Astrocyte (in vitro differentiated cells and primary cell): Measurements from ENCODE around the gene KRT71. TPM values are rescaled to one million over a fixed set of nuclear protein-coding genes. Genes with fewer than 3 reads are reported as not detected.

Experiments used
- DNase-seq: peaks from one replicate; pipeline ENCODE4 v3.0.0-alpha.2; 2010; ENCODE audit warnings: low read depth
- FAIRE-seq: peaks from 2 replicates; lab custom pipeline; 2011; peaks lifted over from hg19 to GRCh38; lab: Jason Lieb, UNC
- H2AFZ ChIP-seq: 2 replicates; pipeline ENCODE4 v1.6.0; 2012; ENCODE audit warnings: low read depth, low read length, inconsistent platforms
- H3K27ac ChIP-seq: 2 replicates; pipeline ENCODE4 v1.5.1; 2011; ENCODE audit warnings: low read depth, low read length, inconsistent platforms
- H3K27me3 ChIP-seq: 2 replicates; pipeline ENCODE4 v1.6.0; 2011; ENCODE audit warnings: low read length, inconsistent platforms; ENCODE audit not compliant: insufficient read depth
- H3K36me3 ChIP-seq: 2 replicates; pipeline ENCODE4 v1.5.1; 2011; ENCODE audit warnings: low read length, inconsistent platforms; ENCODE audit not compliant: insufficient read depth
- H3K4me1 ChIP-seq: 2 replicates; pipeline ENCODE4 v1.5.1; 2011; ENCODE audit warnings: low read length, inconsistent platforms; ENCODE audit not compliant: insufficient read depth
- H3K4me2 ChIP-seq: 2 replicates; pipeline ENCODE4 v1.6.0; 2012; ENCODE audit warnings: low read length, inconsistent platforms
- H3K4me3 ChIP-seq: 2 replicates; pipeline ENCODE4 v1.5.1; 2011; ENCODE audit warnings: low read depth, mild to moderate bottlenecking, low read length, inconsistent platforms; ENCODE audit not compliant: insufficient read depth
- H3K79me2 ChIP-seq: 2 replicates; pipeline ENCODE4 v1.6.0; 2012; ENCODE audit warnings: mild to moderate bottlenecking, low read length, inconsistent platforms; ENCODE audit not compliant: insufficient read depth
- H3K9ac ChIP-seq: 2 replicates; pipeline ENCODE4 v1.6.0; 2012; ENCODE audit warnings: mild to moderate bottlenecking, low read length, inconsistent platforms
- H3K9me3 ChIP-seq: 2 replicates; pipeline ENCODE4 v1.5.1; 2012; ENCODE audit warnings: low read depth, mild to moderate bottlenecking, low read length, inconsistent platforms; ENCODE audit not compliant: insufficient read depth
- H4K20me1 ChIP-seq: 2 replicates; pipeline ENCODE4 v1.6.0; 2012; ENCODE audit warnings: low read length, inconsistent platforms; ENCODE audit not compliant: insufficient read depth
- H3K27ac Mint-ChIP-seq: one replicate; pipeline ENCODE4 v1.8.0; 2021; ENCODE audit warnings: mild to moderate bottlenecking, mixed read lengths; ENCODE audit not compliant: unreplicated experiment
- H3K27me3 Mint-ChIP-seq: one replicate; pipeline ENCODE4 v1.8.0; 2021; ENCODE audit warnings: low read depth, mixed read lengths; ENCODE audit not compliant: unreplicated experiment
- H3K36me3 Mint-ChIP-seq: one replicate; pipeline ENCODE4 v1.8.0; 2021; ENCODE audit warnings: low read depth, mixed read lengths; ENCODE audit not compliant: unreplicated experiment
- H3K4me1 Mint-ChIP-seq: one replicate; pipeline ENCODE4 v1.8.0; 2021; ENCODE audit warnings: low read depth, mixed read lengths; ENCODE audit not compliant: unreplicated experiment
- H3K4me3 Mint-ChIP-seq: one replicate; pipeline ENCODE4 v1.8.0; 2021; ENCODE audit warnings: mild to moderate bottlenecking, moderate library complexity, mixed read lengths; ENCODE audit not compliant: unreplicated experiment
- H3K9me3 Mint-ChIP-seq: one replicate; pipeline ENCODE4 v1.8.0; 2021; ENCODE audit warnings: mild to moderate bottlenecking, mixed read lengths; ENCODE audit not compliant: unreplicated experiment
- CTCF ChIP-seq: IDR thresholded peaks from 2 replicates; pipeline ENCODE4 v1.5.1; 2011; ENCODE audit warnings: low read depth, mild to moderate bottlenecking, inconsistent platforms, low read length, moderate library complexity; ENCODE audit not compliant: insufficient read depth
- EZH2 ChIP-seq: IDR thresholded peaks from 2 replicates; pipeline ENCODE4 v1.6.1; 2012; ENCODE audit warnings: mild to moderate bottlenecking, low read length, inconsistent platforms; ENCODE audit not compliant: insufficient read depth
- total RNA-seq: library from RNA; stranded (reverse); gene quantifications from 2 replicates; pipeline ENCODE4 v1.2.1, GENCODE V29; 2021

KRT71 gene
- total RNA-seq, 1 donor from 2014 or later = not detected

GRCh38 chr12:52518574-52519386 lies 34.2 kb downstream of the KRT71 start:
- Mint-ChIP-seq H3K4me3 (no peak overlapping the region), H3K36me3 (peaks cover 5% of the 10 kb centered on the region), H3K9me3 (no peaks in the 10 kb centered on the region), H3K27ac (no peak overlapping the region), H3K4me1 (peaks cover 3% of the 10 kb centered on the region), H3K27me3 (peaks cover 65% of the 10 kb centered on the region)
- no peak overlapping the region for H3K4me2 ChIP-seq
- H3K9me3 ChIP-seq = no peaks in the 10 kb centered on the region
- H3K4me3 ChIP-seq = no peak overlapping the region
- no peaks in the 10 kb centered on the region for H4K20me1 ChIP-seq
- FAIRE-seq (no peak), DNase-seq (no peak)
- TF ChIP-seq EZH2 (no peak), CTCF (no peak)
- peaks cover 22% of the 10 kb centered on the region for H3K27me3 ChIP-seq
- no peak overlapping the region for H2AFZ ChIP-seq
- H3K36me3 ChIP-seq = no peaks in the 10 kb centered on the region
- no peak overlapping the region for H3K27ac ChIP-seq
- no peaks in the 10 kb centered on the region for H3K79me2 ChIP-seq
- no peaks in the 10 kb centered on the region for H3K4me1 ChIP-seq
- no peak overlapping the region for H3K9ac ChIP-seq

- Mint-ChIP-seq H3K27me3 (peaks cover 62% of the 10 kb centered on the region), H3K36me3 (peaks cover 5% of the 10 kb centered on the region), H3K9me3 (no peaks in the 10 kb centered on the region), H3K4me3 (no peak overlapping the region), H3K27ac (no peak overlapping the region), H3K4me1 (peaks cover 3% of the 10 kb centered on the region)
- Histone ChIP-seq H3K79me2 (no peaks in the 10 kb centered on the region), H2AFZ (no peak overlapping the region), H3K36me3 (no peaks in the 10 kb centered on the region), H3K27me3 (peaks cover 18% of the 10 kb centered on the region), H3K4me3 (no peak overlapping the region), H3K9me3 (no peaks in the 10 kb centered on the region), H3K9ac (no peak overlapping the region), H3K4me1 (no peaks in the 10 kb centered on the region), H3K27ac (no peak overlapping the region), H4K20me1 (no peaks in the 10 kb centered on the region), H3K4me2 (no peak overlapping the region)
- FAIRE-seq = no peak
- TF ChIP-seq CTCF (no peak), EZH2 (no peak)
- DNase-seq = no peak
Observed at GRCh38 chr12:52517888-52518287, 35.1 kb downstream of the KRT71 start.
